Body of pancreas (tissue), 4 donors: Measurements from ENCODE around the gene KRTAP12-4. TPM values are rescaled to one million over a fixed set of nuclear protein-coding genes. Genes with fewer than 3 reads are reported as not detected.

ENCODE experiments used
- ATAC-seq: fragments of 150-250 bp; one replicate; pipeline ENCODE4 v1.9.1; 2016
- DNase-seq, 4 donors: peaks; one replicate each; pipeline ENCODE4 v3.0.0-alpha.2; 2019
- H3K27ac ChIP-seq, 4 donors: fragments of 200-600 bp; sonication (generic); 1 replicate in 3 of 4; 2 replicates in 1 of 4; pipeline versions ENCODE4 v1.5.1 to v1.6.1; 2016 to 2019; ENCODE audit warnings: mild to moderate bottlenecking in 1 of 4, mixed read lengths in 1 of 4, moderate library complexity in 1 of 4
- H3K27me3 ChIP-seq, 2 donors: fragments of 200-600 bp; sonication (generic); one replicate each; pipeline ENCODE4 v1.6.0; 2016; ENCODE audit warnings: mild to moderate bottlenecking in 1 of 2
- H3K36me3 ChIP-seq, 2 donors: fragments of 200-600 bp; sonication (generic); replicated peaks in 1 of 2; 2 replicates each; pipeline ENCODE4 v1.5.1; 2016; ENCODE audit warnings: low read depth in 2 of 2; ENCODE audit not compliant: insufficient read depth in 1 of 2
- H3K4me1 ChIP-seq: fragments of 200-600 bp; sonication (generic); one replicate; pipeline ENCODE4 v1.6.0; 2016
- H3K4me3 ChIP-seq, 2 donors: fragments of 200-600 bp; sonication (generic); 1 replicate in 1 of 2; 2 replicates in 1 of 2; pipeline ENCODE4 v1.5.1; 2016 to 2019
- H3K9me3 ChIP-seq, 3 donors: fragments of 200-600 bp; sonication (generic); 1 replicate in 2 of 3; 2 replicates in 1 of 3; pipeline ENCODE4 v1.5.1; 2016
- CTCF ChIP-seq, 7 experiments: fragments of 450-650 bp in 4 of 7; fragments of 200-600 bp in 3 of 7; sonication (generic) in 3 of 7; IDR thresholded peaks; one replicate each; pipeline ENCODE4 v1.5.1; 2016 to 2019; ENCODE audit warnings: antibody characterized with exemption in 7 of 7
- POLR2A ChIP-seq, 3 donors: fragments of 450-650 bp; IDR thresholded peaks; one replicate each; pipeline ENCODE4 v1.6.1; 2016; ENCODE audit warnings: antibody characterized with exemption in 3 of 3, mild to moderate bottlenecking in 2 of 3
- WGBS, 2 donors: methylation state at CpG; one replicate each; pipeline ENCODE4 v1.1.5; 2017; 5-methylcytosine and 5-hydroxymethylcytosine counted together
- intact Hi-C: fragments of 100-400 bp; cut with DNase I; formaldehyde crosslinking; loops from one replicate; pipeline ENCODE4 v1.15.1; 2023
- total RNA-seq, 2 donors: library from RNA; depleted of rRNA; stranded (reverse); fragments of >200 nt; gene quantifications; one replicate each; pipeline ENCODE4 v1.1.0, GENCODE V29; 2016

Gene KRTAP12-4
- total RNA-seq, 2 donors from 2014 or later, result not detected

- no peak overlapping the region for H3K27ac ChIP-seq
- peaks cover 0 to 12% (median 0%) of the 10 kb centered on the region in 3 donors for H3K9me3 ChIP-seq
- DNase-seq, result no peak
- H3K4me3 ChIP-seq, result no peak overlapping the region
- H3K4me1 ChIP-seq, result no peaks in the 10 kb centered on the region
- no peaks in the 10 kb centered on the region for H3K27me3 ChIP-seq
- WGBS, 2 donors, result 82 to 100% methylated on average over 1 of the region's 1 CpG
- intact Hi-C loops, result no loop called here
- H3K36me3 ChIP-seq, result no peaks in the 10 kb centered on the region
- ATAC-seq, result no peak
- no peak for TF ChIP-seq CTCF (IDR thresholded peaks at IDR 0.05)
- no peak for TF ChIP-seq POLR2A (IDR thresholded peaks at IDR 0.05)
These were observed 17.5 kb upstream of the KRTAP12-4 start for GRCh38 chr21:44671911-44672310.

GRCh38 chr21:44670642-44671432, 16.4 kb upstream of the KRTAP12-4 start:
- WGBS, 2 donors, result 69 to 100% methylated on average over 1 to 3 of the region's 3 CpGs
- TF ChIP-seq CTCF (IDR thresholded peaks at IDR 0.05) (no peak), POLR2A (IDR thresholded peaks at IDR 0.05) (no peak)
- H3K36me3 ChIP-seq, result no peaks in the 10 kb centered on the region
- H3K4me1 ChIP-seq, result no peaks in the 10 kb centered on the region
- H3K9me3 ChIP-seq, result peaks cover 0 to 12% (median 0%) of the 10 kb centered on the region in 3 donors
- intact Hi-C loops, result no loop called here
- no peak overlapping the region for H3K4me3 ChIP-seq
- ATAC-seq (no peak), DNase-seq (no peak)
- H3K27ac ChIP-seq, result no peak overlapping the region
- no peaks in the 10 kb centered on the region for H3K27me3 ChIP-seq

- Histone ChIP-seq H3K36me3 (no peaks in the 10 kb centered on the region), H3K9me3 (peaks cover 0 to 12% (median under 1%) of the 10 kb centered on the region in 3 donors), H3K4me1 (no peaks in the 10 kb centered on the region), H3K4me3 (no peak overlapping the region), H3K27me3 (no peaks in the 10 kb centered on the region), H3K27ac (no peak overlapping the region)
- DNase-seq (no peak), ATAC-seq (no peak)
- WGBS, 2 donors, result 35 to 63% methylated on average over 1 of the region's 1 CpG
- intact Hi-C loops, result no loop called here
- TF ChIP-seq CTCF (IDR thresholded peaks at IDR 0.05) (no peak), POLR2A (IDR thresholded peaks at IDR 0.05) (no peak)
These were observed 13.2 kb upstream of the KRTAP12-4 start for GRCh38 chr21:44667612-44668011.

GRCh38 chr21:44666401-44667320, 12.2 kb upstream of the KRTAP12-4 start, which contains the start of gene KRTAP12-2:
TSS of gene KRTAP12-2 (minus strand) at chr21:44666927. CDS start at chr21:44666886, 41 bp downstream.
- Histone ChIP-seq H3K4me3 (no peak within 1 kb of the TSS), H3K4me1 (no peaks in the 10 kb centered on the region), H3K27ac (no peak within 1 kb of the TSS), H3K9me3 (peaks cover 0 to 8% (median 4%) of the 10 kb centered on the region in 3 donors), H3K36me3 (no peaks in the 10 kb centered on the region), H3K27me3 (no peaks in the 10 kb centered on the region)
- ATAC-seq (no peak), DNase-seq (no peak)
- intact Hi-C loops, result no loop called here
- WGBS, 2 donors, result 52 to 67% methylated on average over 12 to 18 of the region's 19 CpGs
- no peak for TF ChIP-seq CTCF (IDR thresholded peaks at IDR 0.05)
- no peak for TF ChIP-seq POLR2A (IDR thresholded peaks at IDR 0.05)
